Activated CD4-positive, alpha-beta T cell treated with anti-CD3 and anti-CD28 coated beads, Interleukin-2, amount 50 U/mL, for 4 hours (primary cell): Measurements from ENCODE around the gene LANCL1.

Source experiments
- DNase-seq, 2 experiments: peaks; one replicate each; pipeline ENCODE4 v3.0.0-alpha.2; 2020

The LANCL1 gene

DNA sequence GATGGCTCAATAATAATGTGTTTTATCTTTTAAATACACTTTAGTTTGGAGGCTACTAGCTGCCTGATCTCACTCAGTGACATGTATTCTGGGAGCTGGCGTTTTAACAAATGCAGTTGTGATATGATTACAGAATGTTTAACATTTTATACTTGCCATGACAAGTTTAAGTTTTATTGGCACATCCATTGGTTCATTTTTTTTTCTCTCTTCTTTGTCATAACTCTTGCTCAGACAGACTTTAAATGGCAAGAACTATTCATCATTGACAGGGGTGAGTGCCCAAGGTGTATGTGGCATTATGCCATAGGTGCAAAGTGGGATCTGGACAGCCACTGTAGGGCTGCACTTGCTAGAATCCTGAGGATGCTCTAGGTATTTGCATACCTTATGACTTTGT, 89.5 kb downstream of the LANCL1 start:
- no peak for DNase-seq
